ENCODE measurements around the gene NDUFAF7. TPM values are rescaled to one million over a fixed set of nuclear protein-coding genes. Genes with fewer than 3 reads are reported as not detected.

NDUFAF7 gene
- polyA plus RNA-seq, 1 donor from 2014 or later = 132 TPM

DNA sequence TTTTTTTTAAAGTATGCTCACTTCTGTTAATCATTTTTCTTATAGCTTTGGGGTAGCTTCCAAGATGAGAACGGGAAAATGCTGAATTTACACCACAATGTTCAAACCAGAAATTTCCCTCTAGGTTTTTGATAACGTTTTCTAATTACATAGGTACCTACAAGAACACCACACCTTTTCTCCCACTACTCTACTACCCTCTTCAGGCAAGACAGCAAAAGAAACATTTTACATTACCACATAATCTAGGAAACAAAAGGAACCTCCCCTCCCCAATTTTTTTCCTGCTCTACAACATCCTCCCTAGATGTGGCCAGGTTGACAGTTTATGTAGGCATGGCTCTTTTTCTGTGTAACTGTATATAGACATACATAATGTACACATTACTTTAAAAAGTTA is 32.4 kb downstream of the NDUFAF7 start:
- Histone ChIP-seq H3K9me2 (ENCODE audit: insufficient read depth, low read length) (no peaks in the 10 kb centered on the region), H3K36me3 (ENCODE audit: insufficient read depth, low read length) (no peaks in the 10 kb centered on the region), H3K9ac (ENCODE audit: low read length) (no peak overlapping the region), H4K20me1 (ENCODE audit: insufficient read depth) (no peaks in the 10 kb centered on the region), H3K4me2 (ENCODE audit: low read length) (no peak overlapping the region), H3F3A (ENCODE audit: insufficient read depth, low read length, poor library complexity, severe bottlenecking) (no peaks in the 10 kb centered on the region), H2AFZ (ENCODE audit: low read depth, low read length) (no peak overlapping the region), H3K79me2 (replicated peaks; ENCODE audit: insufficient read depth, low read length) (no peaks in the 10 kb centered on the region), H3K4me3 (ENCODE audit: low read length) (no peak overlapping the region), H3K27ac (ENCODE audit: low read length) (no peak overlapping the region), H3K27me3 (ENCODE audit: insufficient read depth, low read depth, low read length) (no peaks in the 10 kb centered on the region), H3K9me3 (ENCODE audit: low read length) (no peaks in the 10 kb centered on the region)
- TF ChIP-seq EZH2 (IDR thresholded peaks at IDR 0.05; ENCODE audit: borderline replicate concordance, insufficient read depth, low read length, poor library complexity, severe bottlenecking) (no peak), SMC3 (conservative IDR thresholded peaks at IDR 0.05; ENCODE audit: poor library complexity) (no peak), EP300 (conservative IDR thresholded peaks at IDR 0.05; ENCODE audit: poor library complexity, severe bottlenecking) (no peak), TAF1 (IDR thresholded peaks at IDR 0.05; ENCODE audit: low read depth) (no peak), MXI1 (conservative IDR thresholded peaks at IDR 0.05; ENCODE audit: poor library complexity, severe bottlenecking) (no peak), POLR2AphosphoS5 (IDR thresholded peaks at IDR 0.05) (no peak), RAD21 (conservative IDR thresholded peaks at IDR 0.05) (no peak)
- TF ChIP-seq, protein P1, sequence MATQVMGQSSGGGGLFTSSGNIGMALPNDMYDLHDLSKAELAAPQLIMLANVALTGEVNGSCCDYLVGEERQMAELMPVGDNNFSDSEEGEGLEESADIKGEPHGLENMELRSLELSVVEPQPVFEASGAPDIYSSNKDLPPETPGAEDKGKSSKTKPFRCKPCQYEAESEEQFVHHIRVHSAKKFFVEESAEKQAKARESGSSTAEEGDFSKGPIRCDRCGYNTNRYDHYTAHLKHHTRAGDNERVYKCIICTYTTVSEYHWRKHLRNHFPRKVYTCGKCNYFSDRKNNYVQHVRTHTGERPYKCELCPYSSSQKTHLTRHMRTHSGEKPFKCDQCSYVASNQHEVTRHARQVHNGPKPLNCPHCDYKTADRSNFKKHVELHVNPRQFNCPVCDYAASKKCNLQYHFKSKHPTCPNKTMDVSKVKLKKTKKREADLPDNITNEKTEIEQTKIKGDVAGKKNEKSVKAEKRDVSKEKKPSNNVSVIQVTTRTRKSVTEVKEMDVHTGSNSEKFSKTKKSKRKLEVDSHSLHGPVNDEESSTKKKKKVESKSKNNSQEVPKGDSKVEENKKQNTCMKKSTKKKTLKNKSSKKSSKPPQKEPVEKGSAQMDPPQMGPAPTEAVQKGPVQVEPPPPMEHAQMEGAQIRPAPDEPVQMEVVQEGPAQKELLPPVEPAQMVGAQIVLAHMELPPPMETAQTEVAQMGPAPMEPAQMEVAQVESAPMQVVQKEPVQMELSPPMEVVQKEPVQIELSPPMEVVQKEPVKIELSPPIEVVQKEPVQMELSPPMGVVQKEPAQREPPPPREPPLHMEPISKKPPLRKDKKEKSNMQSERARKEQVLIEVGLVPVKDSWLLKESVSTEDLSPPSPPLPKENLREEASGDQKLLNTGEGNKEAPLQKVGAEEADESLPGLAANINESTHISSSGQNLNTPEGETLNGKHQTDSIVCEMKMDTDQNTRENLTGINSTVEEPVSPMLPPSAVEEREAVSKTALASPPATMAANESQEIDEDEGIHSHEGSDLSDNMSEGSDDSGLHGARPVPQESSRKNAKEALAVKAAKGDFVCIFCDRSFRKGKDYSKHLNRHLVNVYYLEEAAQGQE (IDR thresholded peaks at IDR 0.05; ENCODE audit: borderline replicate concordance) = no peak
- TF ChIP-seq, protein P2, sequence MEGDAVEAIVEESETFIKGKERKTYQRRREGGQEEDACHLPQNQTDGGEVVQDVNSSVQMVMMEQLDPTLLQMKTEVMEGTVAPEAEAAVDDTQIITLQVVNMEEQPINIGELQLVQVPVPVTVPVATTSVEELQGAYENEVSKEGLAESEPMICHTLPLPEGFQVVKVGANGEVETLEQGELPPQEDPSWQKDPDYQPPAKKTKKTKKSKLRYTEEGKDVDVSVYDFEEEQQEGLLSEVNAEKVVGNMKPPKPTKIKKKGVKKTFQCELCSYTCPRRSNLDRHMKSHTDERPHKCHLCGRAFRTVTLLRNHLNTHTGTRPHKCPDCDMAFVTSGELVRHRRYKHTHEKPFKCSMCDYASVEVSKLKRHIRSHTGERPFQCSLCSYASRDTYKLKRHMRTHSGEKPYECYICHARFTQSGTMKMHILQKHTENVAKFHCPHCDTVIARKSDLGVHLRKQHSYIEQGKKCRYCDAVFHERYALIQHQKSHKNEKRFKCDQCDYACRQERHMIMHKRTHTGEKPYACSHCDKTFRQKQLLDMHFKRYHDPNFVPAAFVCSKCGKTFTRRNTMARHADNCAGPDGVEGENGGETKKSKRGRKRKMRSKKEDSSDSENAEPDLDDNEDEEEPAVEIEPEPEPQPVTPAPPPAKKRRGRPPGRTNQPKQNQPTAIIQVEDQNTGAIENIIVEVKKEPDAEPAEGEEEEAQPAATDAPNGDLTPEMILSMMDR (IDR thresholded peaks at IDR 0.05; ENCODE audit: poor library complexity, severe bottlenecking) = no peak

DNA sequence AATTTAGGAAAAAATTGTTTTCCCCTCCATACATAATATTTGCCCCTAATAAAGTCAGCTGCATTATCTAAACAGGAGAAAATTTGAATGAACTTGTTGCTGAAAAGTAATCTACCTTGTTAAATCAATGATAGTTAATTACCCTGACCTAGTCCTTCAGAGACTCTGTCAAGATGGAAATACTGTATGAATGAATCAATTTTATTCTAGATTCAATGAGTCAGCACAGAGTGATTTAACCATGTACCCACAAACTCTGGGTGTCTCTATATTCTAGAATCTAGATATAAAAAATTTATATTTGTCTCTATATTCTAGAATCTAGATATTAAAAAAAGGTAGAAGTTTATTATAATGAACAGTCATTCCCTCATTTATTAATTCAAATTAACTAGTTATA is 36.2 kb downstream of the NDUFAF7 start:
- no peaks in the 10 kb centered on the region for H3K9me3 ChIP-seq (ENCODE audit: low read length)
- no peak overlapping the region for H3K4me3 ChIP-seq (ENCODE audit: low read length)
- H3K27ac ChIP-seq (ENCODE audit: low read length) = no peak overlapping the region
- H3K4me2 ChIP-seq (ENCODE audit: low read length) = no peak overlapping the region
- H3K9ac ChIP-seq (ENCODE audit: low read length) = no peak overlapping the region
- no peaks in the 10 kb centered on the region for H3K9me2 ChIP-seq (ENCODE audit: insufficient read depth, low read length)
- no peaks in the 10 kb centered on the region for H4K20me1 ChIP-seq (ENCODE audit: insufficient read depth)
- TF ChIP-seq POLR2AphosphoS5 (IDR thresholded peaks at IDR 0.05) = no peak
- no peak for TF ChIP-seq EZH2 (IDR thresholded peaks at IDR 0.05; ENCODE audit: borderline replicate concordance, insufficient read depth, low read length, poor library complexity, severe bottlenecking)
- no peak for TF ChIP-seq TAF1 (IDR thresholded peaks at IDR 0.05; ENCODE audit: low read depth)
- no peak for TF ChIP-seq SMC3 (conservative IDR thresholded peaks at IDR 0.05; ENCODE audit: poor library complexity)
- TF ChIP-seq RAD21 (conservative IDR thresholded peaks at IDR 0.05) = no peak
- TF ChIP-seq EP300 (conservative IDR thresholded peaks at IDR 0.05; ENCODE audit: poor library complexity, severe bottlenecking) = no peak
- TF ChIP-seq, protein P1 (IDR thresholded peaks at IDR 0.05; ENCODE audit: borderline replicate concordance) = no peak
- TF ChIP-seq MXI1 (conservative IDR thresholded peaks at IDR 0.05; ENCODE audit: poor library complexity, severe bottlenecking) = no peak
- TF ChIP-seq, protein P2 (IDR thresholded peaks at IDR 0.05; ENCODE audit: poor library complexity, severe bottlenecking) = no peak
- no peaks in the 10 kb centered on the region for H3K36me3 ChIP-seq (ENCODE audit: insufficient read depth, low read length)
- no peaks in the 10 kb centered on the region for H3K27me3 ChIP-seq (ENCODE audit: insufficient read depth, low read depth, low read length)
- H2AFZ ChIP-seq (ENCODE audit: low read depth, low read length) = no peak overlapping the region
- H3F3A ChIP-seq (ENCODE audit: insufficient read depth, low read length, poor library complexity, severe bottlenecking) = no peaks in the 10 kb centered on the region
- no peaks in the 10 kb centered on the region for H3K79me2 ChIP-seq (replicated peaks; ENCODE audit: insufficient read depth, low read length)

Measured in neural cell (in vitro differentiated cells).